ENCODE results near the gene TEX48.

Gene TEX48

GRCh38 chr9:114681594-114682332 lies at the start of gene TEX48:
TEX48 (minus strand) TSS chr9:114682192; CDS start chr9:114671723, 10,469 bp downstream.
- in situ Hi-C loops (cut with HindIII; ENCODE audit: low pct_ligation_motif_present, low pct_unique_long_range_greater_than_20kb, low sequenced_read_pairs): no loop called here
- DNase-seq: peak; percentile 77

- in situ Hi-C loops (cut with HindIII; ENCODE audit: low pct_ligation_motif_present, low pct_unique_long_range_greater_than_20kb, low sequenced_read_pairs): no loop called here
- no peak for DNase-seq
These were observed 49.7 kb upstream of the TEX48 start for GRCh38 chr9:114731701-114732100.

- DNase-seq: no peak
- in situ Hi-C loops (cut with HindIII; ENCODE audit: low pct_ligation_motif_present, low pct_unique_long_range_greater_than_20kb, low sequenced_read_pairs): no loop called here
These were observed 47.7 kb upstream of the TEX48 start for GRCh38 chr9:114729706-114730105.

GRCh38 chr9:114725930-114726329 lies 43.9 kb upstream of the TEX48 start:
- in situ Hi-C loops (cut with HindIII; ENCODE audit: low pct_ligation_motif_present, low pct_unique_long_range_greater_than_20kb, low sequenced_read_pairs): no loop called here
- DNase-seq: no peak

GRCh38 chr9:114724744-114725143 lies 42.8 kb upstream of the TEX48 start:
- no peak for DNase-seq
- in situ Hi-C loops (cut with HindIII; ENCODE audit: low pct_ligation_motif_present, low pct_unique_long_range_greater_than_20kb, low sequenced_read_pairs): no loop called here

GRCh38 chr9:114723931-114724330 lies 41.9 kb upstream of the TEX48 start:
- in situ Hi-C loops (cut with HindIII; ENCODE audit: low pct_ligation_motif_present, low pct_unique_long_range_greater_than_20kb, low sequenced_read_pairs): no loop called here
- no peak for DNase-seq

- in situ Hi-C loops (cut with HindIII; ENCODE audit: low pct_ligation_motif_present, low pct_unique_long_range_greater_than_20kb, low sequenced_read_pairs): no loop called here
- DNase-seq: no peak
These were observed 41.1 kb upstream of the TEX48 start for GRCh38 chr9:114722937-114723620.

- in situ Hi-C loops (cut with HindIII; ENCODE audit: low pct_ligation_motif_present, low pct_unique_long_range_greater_than_20kb, low sequenced_read_pairs): no loop called here
- no peak for DNase-seq
These were observed 40.2 kb upstream of the TEX48 start for GRCh38 chr9:114722081-114722621.

GRCh38 chr9:114721491-114722079 lies 39.6 kb upstream of the TEX48 start:
- DNase-seq: no peak
- in situ Hi-C loops (cut with HindIII; ENCODE audit: low pct_ligation_motif_present, low pct_unique_long_range_greater_than_20kb, low sequenced_read_pairs): no loop called here

- in situ Hi-C loops (cut with HindIII; ENCODE audit: low pct_ligation_motif_present, low pct_unique_long_range_greater_than_20kb, low sequenced_read_pairs): no loop called here
- DNase-seq: peak; percentile 8
These were observed 38.2 kb upstream of the TEX48 start for GRCh38 chr9:114720086-114720676.

GRCh38 chr9:114719290-114719689 lies 37.3 kb upstream of the TEX48 start:
- in situ Hi-C loops (cut with HindIII; ENCODE audit: low pct_ligation_motif_present, low pct_unique_long_range_greater_than_20kb, low sequenced_read_pairs): no loop called here
- DNase-seq: peak; percentile 75

GRCh38 chr9:114718801-114719221 lies 36.8 kb upstream of the TEX48 start:
- in situ Hi-C loops (cut with HindIII; ENCODE audit: low pct_ligation_motif_present, low pct_unique_long_range_greater_than_20kb, low sequenced_read_pairs): no loop called here
- DNase-seq: peak; percentile 57

- no peak for DNase-seq
- in situ Hi-C loops (cut with HindIII; ENCODE audit: low pct_ligation_motif_present, low pct_unique_long_range_greater_than_20kb, low sequenced_read_pairs): no loop called here
These were observed 36.0 kb upstream of the TEX48 start for GRCh38 chr9:114717908-114718486.

GRCh38 chr9:114709636-114710035 lies 27.6 kb upstream of the TEX48 start:
- DNase-seq: no peak
- in situ Hi-C loops (cut with HindIII; ENCODE audit: low pct_ligation_motif_present, low pct_unique_long_range_greater_than_20kb, low sequenced_read_pairs): no loop called here

- no peak for DNase-seq
- in situ Hi-C loops (cut with HindIII; ENCODE audit: low pct_ligation_motif_present, low pct_unique_long_range_greater_than_20kb, low sequenced_read_pairs): no loop called here
These were observed 24.7 kb upstream of the TEX48 start for GRCh38 chr9:114706711-114707110.

GRCh38 chr9:114701988-114702387 lies 20.0 kb upstream of the TEX48 start:
- DNase-seq: no peak
- in situ Hi-C loops (cut with HindIII; ENCODE audit: low pct_ligation_motif_present, low pct_unique_long_range_greater_than_20kb, low sequenced_read_pairs): no loop called here

GRCh38 chr9:114697951-114698351 lies 16.0 kb upstream of the TEX48 start:
- in situ Hi-C loops (cut with HindIII; ENCODE audit: low pct_ligation_motif_present, low pct_unique_long_range_greater_than_20kb, low sequenced_read_pairs): no loop called here
- DNase-seq: no peak

GRCh38 chr9:114696814-114697544 lies 15.0 kb upstream of the TEX48 start:
- no peak for DNase-seq
- in situ Hi-C loops (cut with HindIII; ENCODE audit: low pct_ligation_motif_present, low pct_unique_long_range_greater_than_20kb, low sequenced_read_pairs): no loop called here
